ENCODE measurements around the gene SERTAD2. TPM values are rescaled to one million over a fixed set of nuclear protein-coding genes. Genes with fewer than 3 reads are reported as not detected.
A peak's percentile ranks its signal among the peaks of the same experiment; 100 is the strongest.

The SERTAD2 gene
- total and polyA plus RNA-seq, 8 donors, result 2.2 to 9.4 (median 4.3) TPM

- ATAC-seq (no peak), FAIRE-seq (no peak)
- WGBS, 2 donors, result 78 to 81% methylated on average over 5 of the region's 5 CpGs
Observed at GRCh38 chr2:64612575-64613195, 41.0 kb downstream of the SERTAD2 start.

GRCh38 chr2:64610316-64610855, 43.3 kb downstream of the SERTAD2 start:
- peaks cover 0 to 15% (median 7%) of the 10 kb centered on the region in 3 donors for H3K4me1 ChIP-seq
- H3K27ac ChIP-seq, result no peak overlapping the region
- H3K9me3 ChIP-seq, result no peaks in the 10 kb centered on the region
- no peaks in the 10 kb centered on the region for H3K36me3 ChIP-seq
- intact Hi-C loops (cut with DNase I), result no loop called here
- no peaks in the 10 kb centered on the region for H3K27me3 ChIP-seq
- no peak for TF ChIP-seq CTCF (IDR thresholded peaks at IDR 0.05)
- ATAC-seq (no peak), FAIRE-seq (no peak), DNase-seq (no peak)
- WGBS, 2 donors, result 94 to 96% methylated on average over 6 of the region's 6 CpGs
- H3K4me3 ChIP-seq, result no peak overlapping the region

More at GRCh38 chr2:64612575-64613195, 41.0 kb downstream of the SERTAD2 start:
- no peak for TF ChIP-seq CTCF (IDR thresholded peaks at IDR 0.05)
- H3K27me3 ChIP-seq, result no peaks in the 10 kb centered on the region
- peaks cover 0 to 4% (median 0%) of the 10 kb centered on the region in 3 donors for H3K4me1 ChIP-seq
- H3K27ac ChIP-seq, result no peak overlapping the region
- DNase-seq, result peak in 1 of 6 donors; percentile 29
- no peak overlapping the region for H3K4me3 ChIP-seq
- no peaks in the 10 kb centered on the region for H3K9me3 ChIP-seq
- intact Hi-C loops (cut with DNase I), result no loop called here
- no peaks in the 10 kb centered on the region for H3K36me3 ChIP-seq

GRCh38 chr2:64609942-64610281, 43.8 kb downstream of the SERTAD2 start:
- Histone ChIP-seq H3K9me3 (no peaks in the 10 kb centered on the region), H3K4me3 (peak overlapping the region in 3 of 4 donors; percentile 40 to 56 (median 55)), H3K27me3 (no peaks in the 10 kb centered on the region), H3K4me1 (peaks cover 0 to 15% (median 7%) of the 10 kb centered on the region in 3 donors), H3K27ac (peak overlapping the region in 1 of 4 donors; percentile 77), H3K36me3 (no peaks in the 10 kb centered on the region)
- FAIRE-seq, result no peak
- 68 to 80% methylated on average over 3 of the region's 3 CpGs for WGBS, 2 donors
- TF ChIP-seq CTCF (IDR thresholded peaks at IDR 0.05), result no peak
- peak in 1 of 6 donors; percentile 47 for DNase-seq
- intact Hi-C loops (cut with DNase I), result no loop called here
- ATAC-seq, result no peak

GRCh38 chr2:64609227-64609941, 44.3 kb downstream of the SERTAD2 start:
- 4 to 8% methylated on average over 40 to 74 of the region's 74 CpGs for WGBS, 2 donors
- intact Hi-C loops (cut with DNase I), result no loop called here
- Histone ChIP-seq H3K4me1 (peaks cover 0 to 15% (median 7%) of the 10 kb centered on the region in 3 donors), H3K27ac (peak overlapping the region in 2 of 4 donors; percentile 41 to 77), H3K4me3 (peak overlapping the region; percentile 40 to 56 (median 50)), H3K27me3 (no peaks in the 10 kb centered on the region), H3K36me3 (no peaks in the 10 kb centered on the region), H3K9me3 (no peaks in the 10 kb centered on the region)
- ATAC-seq (peak; percentile 73 to 91 (median 82)), FAIRE-seq (no peak), DNase-seq (peak; percentile 58 to 91 (median 76))
- peak in 1 of 4 donors; percentile 16 for TF ChIP-seq CTCF (IDR thresholded peaks at IDR 0.05)
